Measurements from ENCODE around the gene RTN4R.
"Not testable (repeated sequence)": the region's sequence is repeated elsewhere in the genome, so short reads cannot be mapped to it uniquely, and the experiment has no call there.

GRCh38 chr22:20317402-20318042 is 49.4 kb upstream of the RTN4R start:
- TF ChIP-seq TAF1 (IDR thresholded peaks at IDR 0.05; ENCODE audit: low read depth, low read length); POLR2A (IDR thresholded peaks at IDR 0.05; ENCODE audit: low read depth, low read length); POLR2AphosphoS5 (IDR thresholded peaks at IDR 0.05; ENCODE audit: low read depth, low read length); PAX5 (IDR thresholded peaks at IDR 0.05; ENCODE audit: insufficient read depth, low read length, severe bottlenecking); SPI1 (IDR thresholded peaks at IDR 0.05; ENCODE audit: low read depth, low read length): not testable (repeated sequence)
